ENCODE results near the gene CASKIN2.
"Not testable (repeated sequence)": the region's sequence is repeated elsewhere in the genome, so short reads cannot be mapped to it uniquely, and the experiment has no call there.

CASKIN2 gene

DNA sequence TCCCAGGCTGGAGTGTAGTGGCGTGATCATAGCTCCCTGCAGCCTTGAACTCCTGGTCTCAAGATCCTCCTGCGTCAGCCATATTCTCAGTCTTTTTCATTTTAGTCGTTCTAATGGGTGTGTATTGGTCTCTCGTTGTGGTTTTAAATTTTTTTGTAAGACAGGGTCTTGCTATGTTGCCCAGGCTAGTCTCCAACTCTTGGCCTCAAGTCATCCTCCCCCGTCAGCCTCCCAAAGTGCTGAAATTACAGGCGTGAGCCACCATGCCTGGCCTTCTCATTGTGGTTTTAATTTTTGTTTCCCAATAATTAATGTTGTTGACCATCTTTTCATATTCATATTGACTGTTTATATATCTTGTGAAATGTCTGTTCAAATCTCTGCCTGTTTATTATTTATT lies 50.3 kb downstream of the CASKIN2 start:
- DNase-seq = no peak

DNA sequence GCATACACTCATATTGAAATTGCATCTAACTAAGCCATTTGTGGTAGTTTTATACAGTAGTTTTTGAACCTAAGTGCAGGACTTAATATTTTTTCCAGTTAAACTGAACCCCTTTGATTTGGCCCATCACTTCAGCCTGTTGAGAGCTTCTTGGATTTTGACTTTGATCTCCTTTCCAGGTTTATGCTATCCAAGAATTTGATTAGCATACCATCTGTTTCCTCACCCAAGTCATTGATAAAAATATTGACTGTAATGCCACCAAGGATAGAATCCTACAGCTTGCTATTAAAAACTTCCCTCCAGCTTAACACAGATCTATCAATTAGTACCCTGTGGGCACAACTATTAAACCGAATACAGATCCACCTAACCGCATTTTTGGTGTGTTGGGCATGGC lies 51.7 kb downstream of the CASKIN2 start:
- DNase-seq = no peak

DNA sequence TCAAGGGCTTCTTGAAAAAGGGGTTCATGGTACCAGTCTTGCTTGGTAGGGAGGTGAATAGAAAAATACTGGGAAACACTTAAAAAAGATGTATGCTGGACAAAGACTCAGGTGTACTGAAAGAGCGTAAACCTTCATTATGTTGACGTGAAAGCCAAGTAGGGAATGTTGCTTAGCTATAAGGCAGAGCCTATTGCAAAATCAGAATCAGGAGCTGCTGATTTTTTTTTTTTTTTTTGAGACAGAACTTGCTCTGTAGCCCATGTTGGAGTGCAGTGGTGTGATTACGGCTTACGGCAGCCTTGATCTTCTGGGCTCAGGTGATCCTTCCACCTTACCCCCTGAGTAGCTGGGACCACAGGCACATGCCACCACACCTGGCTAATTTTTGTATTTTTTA lies 55.0 kb downstream of the CASKIN2 start:
- DNase-seq = no peak

DNA sequence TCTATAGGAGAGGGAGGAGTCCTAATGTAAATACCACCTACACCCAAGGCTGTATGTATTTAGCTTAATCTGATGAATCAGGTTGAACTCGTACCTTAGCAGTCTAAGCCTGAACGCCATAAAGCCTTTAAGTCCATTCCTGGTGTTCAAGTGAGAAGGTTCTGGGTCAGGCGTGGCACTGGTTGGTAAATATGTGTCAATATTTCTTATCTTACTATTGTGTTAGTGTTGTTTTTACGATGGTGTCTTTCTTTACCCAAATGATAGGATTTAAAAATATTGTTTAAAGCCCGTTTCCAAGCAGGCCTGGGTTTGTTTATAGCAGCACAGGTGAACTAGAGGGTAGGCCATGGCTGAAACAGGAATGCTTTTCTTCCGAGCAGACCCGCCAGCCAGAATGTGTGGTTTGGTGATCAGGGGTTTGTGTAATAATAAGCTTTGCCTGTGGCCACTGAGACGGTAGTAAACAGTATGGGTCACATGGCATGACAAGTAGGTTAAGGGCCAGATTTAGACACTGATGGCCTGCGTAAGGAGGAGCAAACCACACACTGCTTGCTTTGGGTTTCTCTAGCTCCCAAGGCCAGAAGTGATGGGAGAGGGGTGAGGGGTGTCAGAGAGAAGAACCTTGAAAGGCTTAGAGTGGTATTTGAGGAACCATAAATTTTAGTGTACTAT lies 55.6 kb downstream of the CASKIN2 start:
- DNase-seq = no peak

DNA sequence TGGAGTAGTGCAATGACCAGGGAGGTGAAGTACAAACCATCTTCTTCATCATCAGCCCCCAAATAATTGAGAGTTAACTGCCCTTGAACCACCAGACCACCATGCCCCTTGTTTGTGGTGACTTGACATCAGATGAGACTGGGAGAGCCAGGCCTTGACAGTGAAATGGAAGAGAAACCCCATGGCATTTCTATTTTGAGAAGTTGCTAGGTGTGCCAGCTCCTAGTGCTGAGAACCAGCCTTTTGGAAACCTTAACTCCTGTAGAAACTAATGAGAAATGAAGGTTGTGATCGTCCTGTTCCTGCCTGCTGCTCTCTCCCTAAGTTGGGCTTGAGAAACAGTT lies 56.1 kb downstream of the CASKIN2 start:
- DNase-seq = no peak

DNA sequence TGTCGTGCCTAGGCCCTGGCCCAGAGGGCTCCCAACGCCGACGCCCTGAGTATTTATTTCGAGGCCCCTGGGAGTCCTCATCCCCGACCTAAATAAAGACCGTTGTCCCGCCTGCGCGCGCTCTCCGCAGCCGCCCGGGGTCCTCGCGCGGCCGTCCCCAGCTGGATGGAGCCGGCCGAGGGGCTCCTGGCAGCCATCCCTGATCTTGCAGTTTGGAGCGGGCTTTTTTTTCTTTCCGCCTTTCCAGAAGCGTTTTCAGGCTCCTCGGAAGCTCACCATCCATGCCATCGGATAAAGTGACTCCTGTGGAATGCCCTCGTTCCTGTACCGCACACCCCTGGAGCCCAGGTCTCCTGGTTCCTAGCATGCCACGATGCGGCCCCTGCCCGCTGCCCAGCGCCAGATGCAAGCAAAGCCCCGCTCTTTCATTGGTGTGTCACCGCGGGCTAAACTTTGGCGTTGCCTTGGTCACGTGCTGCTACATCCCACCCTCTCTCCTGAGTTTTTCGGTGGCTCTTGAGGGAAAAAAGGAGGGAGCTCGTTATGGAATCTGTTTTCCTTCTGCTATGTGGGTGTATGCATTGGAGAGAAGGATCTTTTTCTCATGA lies 58.2 kb downstream of the CASKIN2 start:
- DNase-seq = peak; percentile 65

DNA sequence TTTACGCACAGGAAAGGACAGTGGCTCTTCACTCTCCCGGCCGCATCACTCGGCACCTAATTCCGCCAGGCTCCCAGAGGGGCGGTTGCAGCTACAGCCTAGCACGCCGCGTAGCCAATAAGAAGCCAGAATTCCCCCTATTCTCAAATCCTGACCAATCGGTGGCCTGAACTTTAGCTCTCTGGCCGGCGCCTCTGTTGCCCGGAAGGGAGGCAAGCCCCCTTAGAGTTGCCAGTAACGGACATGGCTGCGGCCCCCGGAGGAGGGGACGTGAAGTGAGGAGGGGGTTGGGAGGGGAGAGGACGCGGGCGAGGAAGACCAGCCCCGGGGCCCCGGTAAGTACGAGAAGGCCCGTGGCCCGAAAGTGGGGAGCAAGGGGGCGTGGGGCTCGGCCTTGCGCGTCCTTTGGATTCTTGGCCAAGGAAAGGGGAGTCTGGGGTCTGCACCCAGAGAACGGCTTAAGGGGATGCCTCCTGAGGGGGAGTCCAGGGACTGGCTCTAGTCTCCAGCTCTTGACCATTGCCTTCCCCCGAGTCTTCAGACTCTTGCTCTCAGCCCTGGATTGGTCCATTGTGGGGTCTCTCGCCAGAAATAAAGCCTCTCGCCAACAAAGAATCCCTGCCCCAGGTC lies 58.8 kb downstream of the CASKIN2 start, which contains the start of gene TMEM94:
TMEM94 (plus strand) TSS at position 219 of the 630 bp plus-strand sequence. CDS start 15,271 bp downstream, outside the sequence.
- DNase-seq = peak; percentile 98

DNA sequence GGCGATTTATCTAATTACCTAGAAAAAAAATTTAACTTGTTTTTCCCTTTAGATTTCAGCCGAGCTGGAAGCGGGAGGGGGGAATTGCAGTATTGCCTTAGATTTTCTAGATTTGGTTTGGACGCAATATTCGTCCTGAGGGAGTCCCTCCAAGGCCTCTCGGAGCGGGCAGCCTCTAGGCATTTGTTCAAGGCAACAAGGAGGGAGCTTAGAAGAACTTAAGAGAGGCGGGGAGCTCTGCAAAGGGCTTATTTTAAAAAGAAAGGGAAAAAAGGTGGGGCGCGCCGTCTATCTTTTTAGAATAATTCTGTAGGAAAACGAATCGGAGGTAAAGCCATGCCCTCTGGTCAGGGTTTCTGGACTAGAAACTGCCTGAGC lies 59.3 kb downstream of the CASKIN2 start:
- DNase-seq = no peak

DNA sequence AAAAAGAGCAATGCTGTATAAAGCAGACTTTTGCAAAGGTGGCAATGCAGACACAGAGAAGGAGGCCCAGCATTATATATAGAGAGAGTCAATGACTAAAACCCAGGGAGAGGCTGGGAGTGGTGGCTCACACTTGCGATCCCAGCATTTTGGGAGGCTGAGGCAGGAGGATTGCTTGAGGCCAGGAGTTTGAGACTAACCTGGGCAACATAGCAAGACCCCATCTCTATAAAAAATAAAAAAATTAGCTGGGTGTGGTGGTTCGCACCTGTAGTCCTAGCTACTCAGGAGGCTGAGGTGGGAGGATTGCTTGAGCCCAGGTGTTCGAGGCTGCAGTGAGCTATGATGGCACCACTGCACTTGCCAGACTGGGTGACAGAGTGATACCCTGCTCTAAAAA lies 60.7 kb downstream of the CASKIN2 start:
- not testable (repeated sequence) for DNase-seq

DNA sequence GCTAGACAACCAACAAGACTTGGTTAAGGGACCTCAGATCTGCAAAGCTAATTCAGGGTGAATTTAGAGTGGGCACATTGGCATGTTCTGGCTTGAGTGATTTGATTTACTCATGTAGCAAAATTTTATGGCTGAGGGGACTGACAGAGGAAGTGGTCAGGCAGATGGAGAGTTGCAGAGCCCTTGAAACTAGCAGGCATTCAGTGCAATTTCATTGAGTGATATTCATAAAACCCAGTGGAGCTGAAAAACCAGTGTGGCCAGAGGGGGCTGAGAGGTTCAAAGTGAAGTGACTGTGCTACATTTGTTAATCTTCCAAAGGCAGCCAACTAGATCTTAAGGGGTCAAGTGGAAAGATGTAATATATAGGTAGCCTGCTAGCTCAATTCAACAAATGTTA lies 61.1 kb downstream of the CASKIN2 start:
- DNase-seq = no peak

DNA sequence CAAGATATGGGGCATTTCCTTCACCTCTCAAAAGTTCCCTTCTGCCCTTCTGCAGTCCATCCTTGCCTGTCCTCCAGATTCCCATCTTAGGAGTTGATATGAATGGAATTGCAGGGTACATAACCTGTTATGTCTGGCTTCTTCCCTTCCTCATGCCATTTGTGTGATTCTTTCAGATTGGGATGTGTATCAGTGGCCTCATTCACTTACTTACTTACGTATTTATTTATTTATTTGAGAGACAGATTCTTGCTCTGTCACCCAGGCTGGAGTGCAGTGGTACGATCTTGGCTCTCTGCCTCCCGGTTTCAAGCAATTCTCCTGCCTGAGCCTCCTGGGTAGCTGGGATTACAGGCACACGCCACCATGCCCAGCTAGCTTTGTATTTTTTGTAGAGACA lies 65.1 kb downstream of the CASKIN2 start:
- no peak for DNase-seq

All from fibroblast of skin of right biceps (primary cell).